ENCODE data around the gene CXCL17.
A peak's percentile ranks its signal among the peaks of the same experiment; 100 is the strongest.
"Not testable (repeated sequence)": the region's sequence is repeated elsewhere in the genome, so short reads cannot be mapped to it uniquely, and the experiment has no call there.

The CXCL17 gene, protein sequence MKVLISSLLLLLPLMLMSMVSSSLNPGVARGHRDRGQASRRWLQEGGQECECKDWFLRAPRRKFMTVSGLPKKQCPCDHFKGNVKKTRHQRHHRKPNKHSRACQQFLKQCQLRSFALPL

DNA sequence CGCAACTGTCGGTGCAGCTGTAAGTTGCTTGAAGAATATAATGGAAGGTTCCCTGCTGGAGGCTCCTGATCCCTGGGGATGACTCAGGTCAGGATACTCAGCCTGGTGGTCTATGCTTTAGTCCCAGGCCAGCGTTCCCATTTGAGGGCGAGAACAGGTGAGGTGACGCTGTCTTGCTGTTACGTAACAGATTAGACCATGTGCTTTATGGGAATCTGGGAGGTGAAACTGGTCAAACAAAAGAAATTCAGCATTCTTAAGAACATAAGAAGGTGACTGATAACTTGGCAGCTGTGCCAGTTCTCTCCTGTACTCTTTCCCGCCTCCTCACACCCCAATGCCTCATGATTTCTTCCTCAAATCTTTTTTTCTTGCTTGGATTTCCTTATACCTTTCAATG, at the start of gene CXCL17:
Gene CXCL17 (minus strand): TSS at position 114 of the 400 bp plus-strand sequence. CDS start 114 bp downstream, outside the sequence.
- DNase-seq, result no peak

DNA sequence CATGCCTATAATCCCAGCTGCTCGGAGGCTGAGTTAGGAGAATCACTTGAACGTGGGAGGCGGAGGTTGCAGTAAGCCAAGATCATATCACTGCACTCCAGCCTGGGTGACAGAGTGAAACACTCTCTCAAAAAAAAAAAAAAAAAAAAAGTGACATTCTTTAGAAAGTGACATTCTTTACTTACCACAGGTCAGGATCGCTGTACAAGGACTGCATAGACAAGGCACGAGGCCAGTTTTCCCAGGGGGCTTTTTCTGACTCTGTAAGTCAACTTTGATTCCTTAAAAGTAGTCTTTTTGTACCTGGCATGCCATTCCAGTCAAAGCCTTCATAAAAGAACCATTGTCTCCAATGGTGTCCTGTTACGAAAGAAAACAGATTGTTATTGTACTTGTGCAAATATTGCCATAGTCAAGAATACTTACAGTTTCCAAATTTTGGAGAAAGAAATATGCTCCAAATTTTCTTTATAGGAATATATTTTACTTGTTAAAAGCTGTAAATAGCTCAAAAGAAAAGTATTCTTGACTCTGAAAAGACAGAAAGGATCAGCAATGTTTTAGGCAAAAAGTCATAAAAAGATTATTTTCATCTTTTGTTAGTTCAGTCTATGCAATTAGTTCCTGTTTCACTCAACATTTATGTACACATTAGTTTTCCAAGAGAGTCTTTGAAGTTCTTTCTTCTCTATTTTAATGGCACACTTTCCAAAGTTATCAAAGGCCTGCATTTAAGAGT, 46.2 kb upstream of the CXCL17 start:
- no peak for DNase-seq

DNA sequence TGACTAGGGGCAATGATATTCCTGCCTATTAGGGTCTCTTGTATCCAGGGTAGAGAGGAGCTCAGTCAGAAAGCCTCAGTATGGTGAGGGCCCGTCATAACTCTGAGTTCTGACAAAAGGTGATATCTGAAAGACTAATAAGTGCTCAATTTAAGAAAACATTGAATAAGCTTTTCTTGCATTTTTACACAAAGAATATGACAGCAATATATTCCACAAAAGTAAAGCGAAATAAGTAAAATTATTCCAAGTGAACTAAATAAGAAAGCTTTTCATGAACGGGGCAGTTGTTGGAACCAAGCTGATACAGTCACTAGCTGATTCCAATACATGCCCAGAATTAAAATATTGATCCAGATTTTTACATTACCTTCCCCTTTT, 45.0 kb upstream of the CXCL17 start:
- no peak for DNase-seq

DNA sequence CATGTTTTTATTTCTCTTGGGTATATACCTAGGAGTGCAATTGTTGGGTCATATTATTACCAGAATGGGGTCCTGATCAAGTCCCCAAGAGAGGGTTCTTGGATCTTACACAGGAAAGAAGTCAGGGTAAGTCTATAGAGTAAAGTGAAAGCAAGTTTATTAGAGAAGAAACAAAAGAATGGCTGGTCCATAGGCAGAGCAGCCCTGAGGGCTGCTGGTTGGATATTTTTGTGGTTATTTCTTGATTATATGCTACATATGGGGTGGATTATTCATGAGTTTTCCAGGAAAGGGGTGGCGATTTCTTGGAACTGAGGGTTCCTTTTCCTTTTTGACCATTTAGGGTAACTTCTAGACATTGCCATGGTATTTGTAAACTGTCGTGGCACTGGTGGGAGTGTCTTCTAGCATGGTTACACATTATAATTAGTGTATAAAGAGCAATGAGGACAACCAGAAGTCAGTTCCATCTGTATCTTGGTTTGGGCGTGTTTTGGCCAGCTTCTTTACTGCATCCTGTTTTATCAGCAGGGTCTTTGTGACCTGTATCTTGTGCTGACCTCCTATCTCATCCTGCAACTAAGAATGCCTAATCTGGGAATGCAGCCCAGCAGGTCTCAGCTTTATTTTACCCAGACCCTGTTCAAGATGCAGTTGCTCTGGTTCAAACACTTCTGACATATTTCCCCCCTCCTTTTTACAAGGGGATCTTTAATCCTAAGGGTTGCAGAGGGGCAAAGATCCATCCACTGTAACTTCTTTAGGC, 44.5 kb upstream of the CXCL17 start:
- peak; percentile 56 for DNase-seq

DNA sequence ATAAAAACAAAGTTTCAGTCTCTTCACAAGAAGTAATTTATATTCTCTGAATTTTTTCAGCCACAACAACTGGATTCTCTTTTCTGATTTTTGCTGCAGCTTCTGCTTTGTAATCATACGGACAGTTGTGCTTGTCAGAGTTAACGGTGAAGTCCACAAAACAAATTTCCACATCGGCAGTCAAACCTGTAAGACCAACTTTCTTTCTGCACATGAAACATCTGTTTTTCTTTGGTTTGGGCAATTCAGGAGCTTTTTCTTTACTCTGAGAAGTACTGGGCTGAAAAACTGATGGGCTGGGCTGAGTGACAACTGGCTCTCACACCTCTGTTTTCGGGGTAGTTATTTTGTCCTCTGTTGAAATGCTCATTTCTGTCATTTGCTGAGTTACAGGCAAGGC, 42.3 kb upstream of the CXCL17 start:
- DNase-seq, result not testable (repeated sequence)

DNA sequence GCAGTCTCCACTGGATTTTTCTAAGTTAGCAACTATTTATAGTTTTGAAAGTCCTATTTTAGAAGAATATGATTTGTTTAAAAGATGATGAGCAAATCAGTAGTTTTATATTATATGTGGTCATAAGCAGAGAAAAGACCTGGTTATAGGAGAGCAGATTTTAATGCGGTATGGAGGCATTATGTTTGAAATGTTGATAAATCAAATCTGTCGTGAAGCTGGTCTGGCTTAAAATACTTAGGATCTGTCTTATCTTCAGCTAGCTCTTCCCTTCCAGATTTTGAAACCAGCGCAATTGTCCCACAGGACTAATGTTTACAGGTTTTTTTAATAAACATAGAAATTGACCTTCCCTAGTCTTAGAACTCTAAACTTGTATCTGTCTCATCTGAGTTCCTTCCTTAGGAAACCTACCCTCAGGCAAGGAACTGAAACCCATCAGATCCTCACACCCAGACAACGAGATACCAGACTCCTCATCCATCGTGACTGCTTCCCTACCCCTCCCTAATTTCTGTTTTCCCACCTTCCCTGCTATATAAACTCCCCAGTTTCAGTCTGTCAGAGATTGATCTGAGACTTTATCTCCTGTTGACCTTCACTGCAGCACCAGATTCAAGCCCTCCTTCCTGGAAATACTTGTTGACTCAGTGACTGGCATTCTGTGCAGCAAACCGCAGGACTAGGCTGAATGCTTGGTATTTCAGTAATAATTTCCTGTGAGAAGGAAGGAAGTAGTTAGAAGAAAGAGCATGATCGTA, 37.8 kb upstream of the CXCL17 start:
- DNase-seq, result no peak

DNA sequence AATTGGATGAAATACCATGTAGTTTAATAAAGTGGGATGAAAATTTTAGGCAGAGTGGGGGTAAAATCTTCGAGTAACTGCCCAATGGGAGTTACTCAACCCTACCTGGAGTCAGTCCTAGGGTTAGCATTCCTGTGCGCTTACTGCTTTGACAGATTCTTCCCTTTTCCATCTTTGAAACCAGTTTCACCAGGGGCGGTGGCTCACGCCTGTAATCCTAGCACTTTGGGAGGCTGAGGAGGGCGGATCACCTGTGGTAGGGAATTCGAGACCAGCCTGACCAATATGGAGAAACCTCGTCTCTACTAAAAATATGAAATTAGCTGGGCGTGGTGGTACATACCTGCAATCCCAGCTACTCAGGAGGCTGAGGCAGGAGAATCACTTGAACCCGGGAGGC, 37.0 kb upstream of the CXCL17 start:
- DNase-seq, result no peak

DNA sequence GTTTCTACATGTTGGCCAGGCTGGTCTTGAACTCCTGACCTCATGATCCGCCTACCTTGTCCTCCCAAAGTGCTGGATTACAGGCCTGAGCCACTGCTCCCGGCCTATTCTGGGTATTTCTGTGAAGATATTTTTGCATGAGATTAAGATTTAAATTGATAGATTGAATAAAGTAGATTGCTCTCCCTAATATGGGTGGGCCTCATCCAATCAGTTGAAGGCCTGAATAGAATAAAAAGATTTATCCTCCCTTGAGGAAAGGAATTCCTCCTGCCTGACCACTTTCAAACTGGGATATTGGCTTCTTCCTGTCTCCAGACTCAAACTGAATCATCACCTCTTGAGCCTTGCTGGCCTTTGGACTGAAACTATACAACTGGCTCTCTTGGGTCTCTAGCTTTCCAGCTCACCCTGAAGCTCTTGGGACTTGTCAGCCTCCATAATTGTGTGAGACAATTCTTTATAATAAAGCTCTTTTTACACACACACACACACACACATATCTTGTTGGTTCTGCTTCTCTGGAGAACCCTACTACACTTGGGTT, 36.1 kb upstream of the CXCL17 start:
- DNase-seq, result no peak

DNA sequence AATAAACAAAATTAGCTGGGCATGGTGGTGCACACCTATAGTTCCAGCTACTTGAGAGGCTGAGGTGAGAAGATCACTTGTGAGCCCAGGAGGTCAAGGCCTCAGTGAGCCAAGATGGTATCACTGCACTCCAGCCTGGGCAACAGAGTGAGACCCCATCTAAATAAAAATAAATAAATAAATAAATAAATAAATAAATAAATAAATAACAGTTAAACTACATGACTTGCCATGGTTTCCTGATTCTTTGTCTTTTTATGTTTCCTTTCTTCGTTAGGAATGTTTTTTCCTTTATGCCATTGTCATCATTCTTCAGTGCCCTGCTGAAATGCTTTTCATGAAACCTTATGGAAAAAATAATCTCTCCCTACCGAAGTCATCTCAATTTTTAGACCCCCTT, 35.2 kb upstream of the CXCL17 start:
- no peak for DNase-seq

DNA sequence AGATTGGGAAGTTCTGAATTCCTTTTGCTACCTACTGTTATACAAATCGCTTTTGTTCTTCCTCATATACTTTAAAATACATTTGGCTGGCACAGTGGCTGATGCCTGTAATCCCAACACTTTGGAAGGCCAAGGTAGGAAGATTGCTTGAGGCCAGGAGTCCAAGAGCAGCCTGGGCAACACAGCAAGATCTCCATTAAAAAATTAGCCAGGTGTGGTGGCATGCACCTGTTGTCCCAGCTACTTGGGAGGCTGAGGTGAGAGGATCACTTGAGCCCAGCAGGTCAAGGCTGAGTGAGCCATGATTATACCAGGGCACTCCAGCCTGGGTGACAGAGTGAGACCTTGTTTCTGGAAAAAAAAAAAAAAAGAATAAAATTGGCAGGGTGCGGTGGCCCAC, 34.4 kb upstream of the CXCL17 start:
- DNase-seq, result no peak

DNA sequence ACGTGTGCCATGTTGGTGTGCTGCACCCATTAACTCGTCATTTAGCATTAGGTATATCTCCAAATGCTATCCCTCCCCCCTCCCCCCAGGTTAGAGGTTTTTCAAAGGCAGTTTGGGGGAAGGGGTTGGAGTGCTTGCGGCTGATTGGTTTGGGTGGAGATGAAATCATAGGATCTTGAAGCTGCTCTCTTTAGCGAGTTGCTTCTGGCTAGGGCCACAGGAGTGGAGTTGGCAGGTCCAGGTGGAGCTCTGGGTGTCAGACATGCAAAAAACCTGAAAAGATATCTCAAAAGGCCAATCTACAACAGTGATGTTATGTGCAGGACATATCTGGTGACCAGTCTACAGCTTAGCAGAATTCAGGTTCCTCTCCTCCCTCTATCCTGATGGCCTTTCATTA, 32.6 kb upstream of the CXCL17 start:
- DNase-seq, result no peak

DNA sequence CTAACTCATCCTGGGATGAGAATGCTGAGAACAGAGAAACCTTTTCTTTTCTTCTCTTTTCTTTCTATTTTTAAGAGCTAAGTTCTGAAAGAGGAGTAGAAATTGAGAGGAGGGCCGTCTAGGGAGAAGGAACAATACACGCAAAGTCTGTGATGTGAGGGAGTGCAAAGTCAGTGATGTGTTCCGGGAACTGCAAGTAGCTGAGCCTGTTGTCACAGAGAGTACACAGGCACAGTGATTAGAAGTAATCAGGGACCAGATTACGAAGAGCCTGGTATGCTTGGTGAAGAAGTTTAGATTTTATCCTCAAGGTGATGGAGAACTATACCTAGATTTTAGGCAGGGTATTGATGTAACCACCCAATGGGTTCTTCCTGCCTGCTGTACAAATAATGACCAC, 32.0 kb upstream of the CXCL17 start:
- no peak for DNase-seq

DNA sequence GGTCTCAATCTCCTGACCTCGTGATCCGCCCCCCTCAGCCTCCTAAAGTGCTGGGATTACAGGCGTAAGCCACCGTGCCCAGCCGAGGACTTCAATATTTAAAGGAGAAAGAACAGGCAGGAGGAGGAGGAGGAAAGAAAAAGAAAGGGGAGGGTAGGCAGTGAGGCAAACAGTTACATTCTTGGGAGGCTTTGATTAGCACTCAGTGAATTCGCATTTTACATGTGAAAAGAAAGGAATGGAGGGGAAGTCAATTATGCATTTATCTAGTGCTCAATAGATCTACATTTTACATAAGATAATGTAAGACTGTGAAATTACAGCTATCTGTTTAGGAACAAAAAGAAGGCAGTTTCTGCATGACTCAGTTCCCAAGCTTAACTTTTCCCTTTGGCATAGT, 30.9 kb upstream of the CXCL17 start:
- DNase-seq, result no peak

DNA sequence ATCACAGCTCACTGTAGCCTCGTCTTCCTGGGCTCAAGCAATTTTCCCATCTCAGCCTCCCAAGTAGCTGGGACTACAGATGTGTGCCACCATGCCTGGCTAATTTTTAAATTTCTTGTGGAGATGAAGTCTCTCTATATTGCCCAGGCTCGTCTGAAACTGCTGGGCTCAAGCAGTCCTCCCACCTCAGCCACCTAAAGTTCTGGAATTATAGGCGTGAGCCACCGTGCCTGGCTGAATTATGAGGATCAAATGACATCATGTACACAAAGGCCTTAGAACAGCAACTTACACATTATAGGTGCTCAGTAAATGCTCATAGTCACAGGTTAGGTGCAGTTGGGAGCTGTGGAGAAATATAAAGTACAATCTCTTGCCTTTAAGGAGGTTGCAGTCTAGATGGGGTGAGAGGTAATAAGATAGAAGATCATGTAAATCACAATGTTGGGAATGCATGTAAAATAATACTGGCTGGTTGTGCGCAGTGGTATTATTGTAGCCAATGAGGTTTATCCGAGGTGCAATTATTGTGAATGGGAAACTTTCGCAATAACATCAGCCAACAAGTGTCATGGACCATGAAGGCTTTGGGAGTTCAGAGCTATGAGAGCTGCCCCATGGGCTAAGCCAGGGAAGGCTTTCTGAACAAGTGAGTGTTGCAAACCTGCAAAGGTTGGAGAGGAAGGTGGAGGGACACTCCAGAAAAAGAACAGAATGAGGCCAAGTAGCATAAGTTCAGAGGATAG, 29.8 kb upstream of the CXCL17 start:
- no peak for DNase-seq

DNA sequence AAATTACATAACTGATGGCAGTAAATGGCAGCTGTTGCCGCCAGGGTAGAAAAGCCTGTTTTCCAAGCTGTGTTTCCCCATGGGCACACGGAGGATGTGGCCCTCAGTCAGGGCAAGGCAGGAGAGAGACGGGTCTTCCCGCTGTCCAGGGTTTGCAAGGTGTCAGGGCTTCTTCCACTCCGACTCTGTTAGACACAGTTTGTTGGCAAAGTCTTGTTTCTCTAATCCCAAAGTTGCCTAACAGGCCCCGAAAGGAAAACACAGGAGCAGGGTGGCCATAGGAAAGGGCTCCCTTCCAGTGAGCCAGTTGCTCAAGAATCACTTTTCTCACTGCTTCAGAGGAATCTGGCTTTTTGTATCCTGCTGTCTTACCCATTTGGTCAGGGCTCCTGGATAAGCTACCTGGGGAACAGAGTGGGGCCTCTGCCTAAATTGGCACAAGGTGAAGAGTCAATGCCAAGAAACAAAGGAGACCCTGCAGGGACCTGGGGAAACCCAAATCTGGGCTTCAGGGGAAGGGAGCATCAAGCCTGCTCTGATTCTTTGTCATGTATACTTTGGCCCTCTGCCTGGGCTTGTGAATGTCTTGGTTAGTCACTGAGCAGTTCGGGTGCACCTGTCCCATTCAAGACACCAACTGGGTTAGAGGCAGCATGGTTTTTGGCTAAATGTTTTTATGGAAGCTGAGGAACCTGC, 29.0 kb upstream of the CXCL17 start:
- DNase-seq, result no peak

DNA sequence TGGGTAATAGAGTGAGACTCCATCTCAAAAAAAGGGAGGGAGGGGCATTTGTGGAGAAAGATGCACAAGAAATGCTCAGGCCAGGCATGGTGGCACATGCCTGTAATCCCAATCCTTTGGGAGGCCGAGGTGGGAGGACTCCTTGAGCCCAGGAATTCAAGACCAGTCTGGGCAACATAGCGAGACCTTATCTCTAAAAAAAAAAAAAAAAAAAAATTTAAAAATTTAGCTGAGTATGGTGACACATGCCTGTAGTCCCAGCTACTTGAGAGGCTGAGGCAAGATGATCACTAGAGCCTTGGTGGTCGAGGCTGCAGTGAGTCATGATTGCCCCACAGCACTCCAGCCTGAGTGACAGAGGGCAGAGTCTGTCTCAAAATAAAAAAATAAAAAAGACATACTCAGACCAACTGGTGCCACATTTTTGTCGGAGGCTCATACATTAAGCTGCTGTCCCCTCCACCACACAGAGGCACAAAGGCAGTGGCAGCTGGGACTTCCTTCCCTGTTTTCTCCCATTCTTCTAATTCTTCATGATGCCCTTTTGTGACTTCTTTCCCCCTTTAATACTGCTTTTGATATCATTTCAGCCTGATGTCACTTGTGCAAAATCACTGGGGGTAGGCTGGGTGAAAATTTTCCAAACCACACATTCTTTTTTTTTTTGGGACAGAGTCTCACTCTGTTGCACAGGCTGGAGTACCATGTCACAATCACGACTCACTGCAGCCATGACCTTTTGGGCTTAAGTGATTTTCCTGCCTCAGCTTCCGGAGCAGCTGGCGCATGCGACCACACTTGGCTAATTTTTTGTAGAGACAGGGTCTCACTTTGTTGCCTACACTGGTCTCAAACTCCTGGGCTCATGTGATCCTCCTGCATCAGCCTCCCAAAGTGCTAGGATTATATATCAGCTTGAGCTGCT, 26.8 kb upstream of the CXCL17 start:
- DNase-seq, result no peak

DNA sequence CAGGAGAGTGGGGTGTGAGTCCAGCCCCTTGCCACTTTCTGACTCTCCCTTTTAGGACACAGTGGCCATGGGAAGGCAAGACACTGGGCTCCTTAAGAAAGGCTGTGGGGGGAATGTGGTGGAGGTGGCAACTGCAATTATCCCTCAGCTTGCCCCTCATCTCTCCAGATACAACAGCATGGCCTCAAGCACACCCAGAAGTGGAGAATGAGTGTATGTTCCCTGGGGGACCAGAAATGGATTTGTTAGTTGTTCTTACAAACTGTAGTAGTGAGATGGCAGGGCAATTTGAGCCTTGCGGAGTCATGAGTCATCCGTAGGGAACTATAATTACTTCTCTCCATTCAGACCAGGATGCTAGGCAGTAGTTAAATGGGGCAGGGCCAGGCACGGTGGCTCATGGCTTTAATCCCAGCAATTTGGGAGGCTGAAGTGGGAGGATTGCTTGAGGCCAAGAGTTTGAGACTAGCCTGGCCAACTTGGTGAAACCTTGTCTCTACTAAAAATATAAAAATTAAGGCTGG, 25.6 kb upstream of the CXCL17 start:
- DNase-seq, result no peak

DNA sequence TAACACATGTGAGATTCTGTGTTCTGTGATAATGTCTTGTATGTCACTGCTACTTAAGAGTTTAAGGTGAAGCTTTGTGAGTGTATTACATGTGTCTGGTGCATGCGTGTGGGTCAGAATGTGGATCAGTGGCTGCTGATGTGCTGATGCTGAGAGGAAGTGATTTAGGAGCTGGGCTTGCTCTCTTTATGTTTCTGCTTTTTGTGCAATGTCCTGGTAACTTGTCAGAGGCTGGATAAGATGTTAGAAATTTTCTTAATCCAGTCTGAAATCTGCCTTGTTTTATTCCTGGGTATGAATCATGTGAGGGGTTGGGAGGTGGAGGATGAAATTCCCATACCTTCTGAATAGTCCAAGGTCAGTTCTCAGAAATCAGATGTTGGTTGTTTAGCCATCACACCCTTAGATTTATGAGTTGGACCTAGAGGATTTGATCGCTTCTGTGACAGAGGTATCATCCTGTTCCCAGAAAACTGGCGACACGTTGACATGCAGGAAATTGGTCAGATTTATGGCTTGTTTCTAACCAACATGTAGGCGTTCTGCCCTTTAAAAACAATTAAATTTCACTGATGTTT, 24.5 kb upstream of the CXCL17 start:
- no peak for DNase-seq

DNA sequence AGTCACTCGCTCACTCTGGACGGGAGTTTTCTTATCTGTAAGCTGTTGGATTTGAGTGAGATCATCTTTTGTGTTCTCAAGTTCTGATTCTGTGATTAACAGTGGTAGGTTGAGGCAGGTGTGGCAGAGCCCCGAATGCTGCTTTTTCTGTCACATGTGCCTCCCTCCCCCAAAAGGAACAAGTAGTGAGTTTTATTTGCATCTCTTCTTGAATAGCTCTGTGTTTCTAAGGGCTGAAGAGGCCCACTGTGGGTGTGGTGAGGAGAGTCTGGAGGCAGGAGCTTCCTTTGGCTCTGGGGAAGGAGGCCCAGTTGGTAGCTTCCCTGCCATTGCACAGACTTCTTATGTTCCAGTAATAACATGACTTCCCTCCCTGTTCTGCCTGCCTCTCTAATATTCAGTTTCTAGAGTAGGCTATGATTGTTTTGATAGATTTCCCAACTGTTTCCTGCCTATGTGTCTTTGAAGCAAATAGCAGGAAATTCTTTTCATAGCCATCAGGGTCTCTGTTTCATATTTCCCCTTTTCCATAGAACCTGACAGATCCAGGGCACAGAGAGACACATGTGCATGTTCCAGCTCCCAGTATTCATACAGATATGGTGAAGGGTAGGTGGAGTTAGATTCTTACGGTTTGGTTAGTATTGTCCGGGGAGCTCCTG, 23.9 kb upstream of the CXCL17 start:
- no peak for DNase-seq

Data from hematopoietic multipotent progenitor cell treated with erythropoietin and hydrocortisone succinate and interleukin-3 and kit ligand, for 8 days (in vitro differentiated cells).